VCaP (cell line): ENCODE results near the gene ARHGEF38.
"Not testable (repeated sequence)": the region's sequence is repeated elsewhere in the genome, so short reads cannot be mapped to it uniquely, and the experiment has no call there.

ENCODE experiments used
- H3K27ac ChIP-seq: fragments of 450-650 bp; 2 replicates; pipeline ENCODE4 v1.5.1; 2017
- CTCF ChIP-seq: fragments of 450-650 bp; conservative IDR thresholded peaks from 2 replicates; pipeline ENCODE4 v1.5.1; 2017; ENCODE audit warnings: mild to moderate bottlenecking, moderate library complexity

ARHGEF38 gene

GRCh38 chr4:105714071-105714521 lies 161.7 kb downstream of the ARHGEF38 start:
- H3K27ac ChIP-seq, result peak overlapping the region; percentile 26; the same call in 1 of the 2 replicates
- TF ChIP-seq CTCF, result no peak

DNA sequence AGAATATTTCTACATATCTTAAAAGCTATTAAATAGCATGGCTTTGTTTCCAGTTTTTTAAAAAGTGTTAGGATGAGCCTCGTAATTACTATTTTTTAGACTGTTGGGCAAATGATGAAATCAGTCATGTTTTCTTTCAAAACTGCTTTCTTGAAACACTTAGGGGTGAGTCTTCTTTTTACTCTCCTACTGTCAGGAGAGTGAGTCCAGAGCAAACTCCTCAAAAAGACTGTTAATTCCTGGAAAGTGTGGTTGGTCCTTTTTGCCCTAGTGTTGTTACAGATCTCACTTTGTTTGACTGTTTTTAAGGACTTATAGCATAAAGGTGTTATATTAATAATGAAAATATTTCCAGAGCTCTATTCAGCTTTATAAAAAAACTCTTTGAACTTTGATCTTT lies 162.5 kb downstream of the ARHGEF38 start:
- H3K27ac ChIP-seq, result peak overlapping the region; percentile 26; the same call in 1 of the 2 replicates

GRCh38 chr4:105715692-105716278 lies 163.4 kb downstream of the ARHGEF38 start:
- H3K27ac ChIP-seq, result peak overlapping the region; percentile 8; the same call in 1 of the 2 replicates
- peak; percentile 75 for TF ChIP-seq CTCF

More for the DNA sequence above, 162.5 kb downstream of the ARHGEF38 start:
- TF ChIP-seq CTCF, result no peak

DNA sequence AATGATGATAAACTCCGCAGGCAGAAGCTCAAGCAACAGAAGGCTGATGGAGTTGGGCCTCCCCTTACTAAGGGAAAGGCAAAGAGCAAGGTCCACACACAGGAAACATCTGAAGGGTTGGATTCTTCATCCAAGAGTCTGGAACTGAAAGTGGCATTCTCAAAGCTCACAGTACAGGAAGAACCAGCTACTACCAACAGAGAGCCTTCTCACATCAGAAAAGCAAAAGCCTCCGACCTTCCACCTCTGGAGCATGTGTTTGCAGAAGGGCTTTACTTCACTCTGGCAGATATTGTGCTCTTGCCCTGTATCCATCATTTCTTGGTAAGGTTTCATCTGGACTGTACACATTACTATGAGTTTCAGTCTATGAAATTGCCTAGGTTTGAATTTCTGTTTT lies 166.8 kb downstream of the ARHGEF38 start:
- no peak overlapping the region for H3K27ac ChIP-seq
- no peak for TF ChIP-seq CTCF

GRCh38 chr4:105725623-105726022 lies 173.2 kb downstream of the ARHGEF38 start:
- TF ChIP-seq CTCF, result no peak

DNA sequence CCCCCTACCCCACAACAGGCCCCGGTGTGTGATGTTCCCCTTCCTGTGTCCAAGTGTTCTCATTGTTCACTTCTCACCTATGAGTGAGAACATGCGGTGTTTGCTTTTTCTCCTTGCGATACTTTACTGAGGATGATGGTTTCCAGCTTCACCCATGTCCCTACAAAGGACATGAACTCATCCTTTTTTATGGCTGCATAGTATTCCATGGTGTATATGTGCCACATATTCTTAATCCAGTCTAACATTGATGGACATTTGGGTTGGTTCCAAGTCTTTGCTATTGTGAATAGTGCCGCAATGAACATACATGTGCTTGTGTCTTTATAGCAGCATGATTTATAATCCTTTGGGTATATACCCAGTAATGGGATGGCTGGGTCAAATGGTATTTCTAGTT lies 177.5 kb downstream of the ARHGEF38 start:
- H3K27ac ChIP-seq, result not testable (repeated sequence)

More at GRCh38 chr4:105725623-105726022, 173.2 kb downstream of the ARHGEF38 start:
- H3K27ac ChIP-seq, result no peak overlapping the region
